Endothelial cell (in vitro differentiated cells): ENCODE data around the gene ESPL1. TPM values are rescaled to one million over a fixed set of nuclear protein-coding genes. Genes with fewer than 3 reads are reported as not detected.
A peak's percentile ranks its signal among the peaks of the same experiment; 100 is the strongest.

ENCODE experiments used
- DNase-seq: peaks from one replicate; pipeline ENCODE4 v3.0.0; 2021; ENCODE audit warnings: low spot score
- H3K27ac Mint-ChIP-seq: one replicate; pipeline ENCODE4 v1.8.0; 2021; ENCODE audit warnings: mixed read lengths, inconsistent platforms; ENCODE audit not compliant: unreplicated experiment
- H3K27me3 Mint-ChIP-seq: one replicate; pipeline ENCODE4 v1.8.0; 2021; ENCODE audit warnings: mild to moderate bottlenecking, moderate library complexity, mixed read lengths, inconsistent platforms; ENCODE audit not compliant: unreplicated experiment
- H3K36me3 Mint-ChIP-seq: one replicate; pipeline ENCODE4 v1.8.0; 2021; ENCODE audit warnings: mild to moderate bottlenecking, low read depth, mixed read lengths, inconsistent platforms; ENCODE audit not compliant: unreplicated experiment
- H3K4me1 Mint-ChIP-seq: one replicate; pipeline ENCODE4 v1.8.0; 2021; ENCODE audit warnings: mild to moderate bottlenecking, mixed read lengths, inconsistent platforms; ENCODE audit not compliant: unreplicated experiment
- H3K4me3 Mint-ChIP-seq: one replicate; pipeline ENCODE4 v1.8.0; 2021; ENCODE audit warnings: mild to moderate bottlenecking, mixed read lengths, inconsistent platforms; ENCODE audit not compliant: unreplicated experiment
- H3K9me3 Mint-ChIP-seq: one replicate; pipeline ENCODE4 v1.8.0; 2021; ENCODE audit warnings: mixed read lengths, inconsistent platforms; ENCODE audit not compliant: unreplicated experiment
- total RNA-seq: library from RNA; stranded (reverse); fragmentation: NEBNext Ultra II Directional; extraction: Animal tissue kit (Norgen Biotek cat#: 25700); gene quantifications from one replicate; pipeline ENCODE4 v1.2.1, GENCODE V29; 2021; ENCODE audit not compliant: unreplicated experiment
- TF ChIP-seq, protein P1 (sequence below): fragments of 200-600 bp; sonication (generic); IDR thresholded peaks from one replicate; pipeline ENCODE4 v1.5.0; 2021; ENCODE audit warnings: antibody characterized with exemption; ENCODE audit not compliant: unreplicated experiment

Gene ESPL1
- total RNA-seq, 1 donor from 2014 or later: 11.8 TPM

DNA sequence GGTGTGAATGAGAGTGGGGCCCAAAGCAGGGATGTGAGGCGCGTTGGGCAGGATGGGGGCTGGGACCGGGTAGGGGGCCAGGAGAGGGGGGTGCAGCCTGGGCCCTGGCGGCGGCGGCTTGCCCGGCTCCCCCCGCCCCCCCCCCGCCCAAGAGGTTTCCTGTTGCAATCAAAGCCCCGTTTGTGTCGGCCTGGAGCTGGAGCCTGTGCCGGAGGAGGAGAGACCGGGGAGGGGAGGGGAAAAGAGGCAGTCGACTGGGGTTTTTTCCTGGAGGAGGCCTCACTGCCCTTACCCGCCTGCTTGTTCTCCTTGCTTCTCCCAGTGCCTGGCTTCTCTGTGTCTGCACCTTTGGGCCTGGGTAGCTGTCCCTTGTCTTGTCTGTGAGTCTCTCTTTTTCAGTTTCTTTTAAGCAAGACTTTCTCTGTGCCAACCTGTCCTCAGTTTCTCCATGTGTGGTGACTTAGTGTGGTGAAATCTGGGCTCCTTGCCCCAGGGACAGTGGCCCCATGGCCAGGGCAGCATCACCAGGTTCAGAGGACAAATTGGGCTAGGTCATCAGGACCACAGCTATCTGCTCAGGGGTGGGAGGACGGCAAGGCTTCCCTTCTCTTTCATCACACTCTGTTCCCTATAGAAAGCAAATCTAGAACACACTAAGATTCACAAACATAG, 44.6 kb upstream of the ESPL1 start:
- Mint-ChIP-seq H3K36me3 (peaks cover 4% of the 10 kb centered on the region), H3K4me3 (peak overlapping the region; percentile 69), H3K27me3 (peaks cover 13% of the 10 kb centered on the region), H3K4me1 (peaks cover 50% of the 10 kb centered on the region), H3K9me3 (no peaks in the 10 kb centered on the region), H3K27ac (peak overlapping the region; percentile 39)
- TF ChIP-seq, protein P1, sequence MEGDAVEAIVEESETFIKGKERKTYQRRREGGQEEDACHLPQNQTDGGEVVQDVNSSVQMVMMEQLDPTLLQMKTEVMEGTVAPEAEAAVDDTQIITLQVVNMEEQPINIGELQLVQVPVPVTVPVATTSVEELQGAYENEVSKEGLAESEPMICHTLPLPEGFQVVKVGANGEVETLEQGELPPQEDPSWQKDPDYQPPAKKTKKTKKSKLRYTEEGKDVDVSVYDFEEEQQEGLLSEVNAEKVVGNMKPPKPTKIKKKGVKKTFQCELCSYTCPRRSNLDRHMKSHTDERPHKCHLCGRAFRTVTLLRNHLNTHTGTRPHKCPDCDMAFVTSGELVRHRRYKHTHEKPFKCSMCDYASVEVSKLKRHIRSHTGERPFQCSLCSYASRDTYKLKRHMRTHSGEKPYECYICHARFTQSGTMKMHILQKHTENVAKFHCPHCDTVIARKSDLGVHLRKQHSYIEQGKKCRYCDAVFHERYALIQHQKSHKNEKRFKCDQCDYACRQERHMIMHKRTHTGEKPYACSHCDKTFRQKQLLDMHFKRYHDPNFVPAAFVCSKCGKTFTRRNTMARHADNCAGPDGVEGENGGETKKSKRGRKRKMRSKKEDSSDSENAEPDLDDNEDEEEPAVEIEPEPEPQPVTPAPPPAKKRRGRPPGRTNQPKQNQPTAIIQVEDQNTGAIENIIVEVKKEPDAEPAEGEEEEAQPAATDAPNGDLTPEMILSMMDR: no peak
- no peak for DNase-seq

DNA sequence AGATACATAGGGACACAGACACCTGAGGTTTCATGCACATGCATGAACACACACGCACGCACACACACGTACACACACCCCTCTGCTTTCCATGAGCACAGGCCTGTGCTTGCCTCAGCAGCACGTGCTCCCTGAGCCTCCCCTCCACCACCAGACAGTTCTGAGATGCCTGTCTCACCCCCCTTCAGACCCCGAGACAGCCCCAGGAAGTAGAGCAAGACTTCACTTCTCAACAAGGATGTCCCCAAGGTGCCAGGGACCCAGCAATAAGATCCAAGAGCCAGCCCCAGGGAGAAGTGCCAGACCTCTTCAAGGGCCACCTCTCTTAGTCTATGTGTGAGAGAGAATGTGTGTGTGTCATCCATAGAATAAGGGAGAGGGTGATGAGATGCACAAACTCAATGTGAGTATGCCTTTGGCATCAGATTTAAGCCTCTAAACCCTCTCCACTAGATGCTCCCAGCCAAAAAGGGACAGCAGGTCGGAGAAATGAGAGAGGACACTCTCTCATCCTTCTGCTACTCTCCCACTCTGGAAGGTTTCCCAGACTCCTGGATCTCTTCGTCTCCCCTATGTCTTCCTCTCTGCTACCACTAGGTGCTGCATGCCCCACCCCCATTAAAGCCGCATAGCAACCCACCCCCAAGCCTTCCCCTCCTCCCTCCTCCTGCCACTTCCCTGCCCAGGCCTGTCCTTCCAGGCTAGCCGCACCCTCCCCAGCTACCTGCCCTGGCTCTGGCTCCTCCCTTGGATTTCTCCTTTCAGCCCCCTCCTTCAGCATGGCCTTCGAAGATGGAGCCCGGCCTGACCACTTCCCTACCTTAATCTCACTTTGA, 43.8 kb upstream of the ESPL1 start:
- Mint-ChIP-seq H3K4me3 (peak overlapping the region; percentile 28), H3K36me3 (peaks cover 1% of the 10 kb centered on the region), H3K9me3 (no peaks in the 10 kb centered on the region), H3K27me3 (peaks cover 12% of the 10 kb centered on the region), H3K4me1 (peaks cover 47% of the 10 kb centered on the region), H3K27ac (no peak overlapping the region)
- DNase-seq: no peak
- TF ChIP-seq, protein P1: no peak

DNA sequence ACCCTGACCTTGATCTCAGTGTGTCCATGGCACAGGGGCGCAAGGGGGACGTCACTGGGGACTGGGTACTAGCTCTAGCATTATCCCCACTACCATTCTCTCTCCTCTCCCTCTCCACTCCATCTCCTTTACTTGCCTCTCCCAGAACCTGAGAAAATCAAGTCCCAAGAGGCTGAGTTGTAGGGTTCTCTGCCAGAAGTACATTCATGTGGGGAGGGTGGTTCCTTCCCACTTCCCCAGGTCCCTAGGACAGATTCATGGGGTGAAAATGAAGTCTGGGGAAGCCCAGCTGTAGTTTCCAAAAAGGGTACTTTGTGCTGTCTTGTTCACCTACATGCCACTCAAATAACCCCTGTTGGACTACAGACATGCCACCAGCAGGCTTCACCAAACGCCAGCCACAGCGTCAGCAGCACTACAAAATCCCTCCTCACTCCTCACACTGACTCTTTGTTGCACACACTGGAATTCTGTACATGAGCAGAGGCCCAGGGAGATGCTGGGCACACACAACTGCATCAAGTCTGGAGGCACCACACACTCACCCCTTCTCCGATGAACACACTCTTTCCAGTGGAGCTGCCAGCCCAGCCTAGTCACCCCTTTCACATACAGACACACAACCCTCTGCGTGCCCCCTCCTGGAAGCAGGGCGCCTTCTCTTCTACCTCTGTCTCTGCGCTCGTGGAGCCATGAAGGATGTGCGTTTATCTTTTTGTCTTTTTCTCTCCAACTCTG, 43.0 kb upstream of the ESPL1 start:
- Mint-ChIP-seq H3K4me3 (no peak overlapping the region), H3K27ac (no peak overlapping the region), H3K27me3 (peaks cover 16% of the 10 kb centered on the region), H3K36me3 (no peaks in the 10 kb centered on the region), H3K9me3 (no peaks in the 10 kb centered on the region), H3K4me1 (peaks cover 42% of the 10 kb centered on the region)
- DNase-seq: no peak
- TF ChIP-seq, protein P1: no peak

DNA sequence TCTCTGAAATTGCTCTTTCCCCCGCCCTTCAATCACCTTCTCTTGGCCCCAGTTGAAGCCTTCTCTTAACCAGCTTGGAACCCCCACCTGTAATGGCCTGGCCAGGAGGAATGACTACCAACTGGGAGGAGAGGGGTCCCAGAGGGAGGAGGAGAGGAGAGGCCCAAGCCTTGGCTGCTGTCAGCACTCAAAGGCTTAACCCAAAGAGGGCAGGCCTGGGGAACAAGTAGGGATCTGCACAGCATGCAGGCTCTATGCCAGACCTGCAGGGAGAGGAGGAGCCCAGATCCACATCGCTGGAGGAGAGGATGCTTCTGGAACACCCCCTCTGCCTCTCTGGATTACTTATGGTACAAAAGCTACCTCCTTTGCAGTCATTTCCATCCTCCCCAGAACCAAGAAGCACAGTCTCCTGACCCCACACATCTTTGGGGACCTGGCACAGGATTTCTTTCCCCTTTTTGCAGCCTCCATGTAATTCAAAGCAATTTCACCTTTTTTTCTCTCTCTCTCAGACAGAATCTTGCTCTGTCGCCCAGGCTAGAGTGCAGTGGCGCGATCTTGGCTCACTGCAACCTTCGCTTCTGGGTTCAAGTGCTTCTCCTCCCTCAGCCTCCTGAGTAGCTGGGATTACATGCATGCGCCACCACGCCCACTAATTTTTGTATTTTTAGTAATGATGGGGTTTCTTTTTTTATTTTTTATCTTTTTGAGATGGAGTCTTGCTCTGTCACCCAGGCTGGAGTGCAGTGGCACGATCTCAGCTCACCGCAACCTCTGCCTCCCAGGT, 42.3 kb upstream of the ESPL1 start:
- no peaks in the 10 kb centered on the region for H3K36me3 Mint-ChIP-seq
- H3K27me3 Mint-ChIP-seq: peaks cover 17% of the 10 kb centered on the region
- TF ChIP-seq, protein P1: no peak
- H3K4me3 Mint-ChIP-seq: no peak overlapping the region
- H3K9me3 Mint-ChIP-seq: no peaks in the 10 kb centered on the region
- no peak for DNase-seq
- H3K4me1 Mint-ChIP-seq: peaks cover 39% of the 10 kb centered on the region
- H3K27ac Mint-ChIP-seq: no peak overlapping the region
